Measurements from ENCODE around the gene TMEM86A. TPM values are rescaled to one million over a fixed set of nuclear protein-coding genes. Genes with fewer than 3 reads are reported as not detected.

The TMEM86A gene
- polyA plus RNA-seq, 2 of the 4 experiments (the other 2 are of a cell fraction), result 0.10 to 0.41 TPM

- TF ChIP-seq RNF2 (IDR thresholded peaks at IDR 0.05; ENCODE audit: borderline replicate concordance, low read depth), result no peak
- TF ChIP-seq KDM1A (IDR thresholded peaks at IDR 0.05; ENCODE audit: low read depth), result no peak
- TF ChIP-seq, protein P1, sequence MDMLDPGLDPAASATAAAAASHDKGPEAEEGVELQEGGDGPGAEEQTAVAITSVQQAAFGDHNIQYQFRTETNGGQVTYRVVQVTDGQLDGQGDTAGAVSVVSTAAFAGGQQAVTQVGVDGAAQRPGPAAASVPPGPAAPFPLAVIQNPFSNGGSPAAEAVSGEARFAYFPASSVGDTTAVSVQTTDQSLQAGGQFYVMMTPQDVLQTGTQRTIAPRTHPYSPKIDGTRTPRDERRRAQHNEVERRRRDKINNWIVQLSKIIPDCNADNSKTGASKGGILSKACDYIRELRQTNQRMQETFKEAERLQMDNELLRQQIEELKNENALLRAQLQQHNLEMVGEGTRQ (IDR thresholded peaks at IDR 0.05), result no peak
- no peak for TF ChIP-seq NFE2L2 (conservative IDR thresholded peaks at IDR 0.05; ENCODE audit: low read length)
- no peak for TF ChIP-seq RCOR1 (IDR thresholded peaks at IDR 0.05; ENCODE audit: low read depth, low read length)
- TF ChIP-seq CHD2 (IDR thresholded peaks at IDR 0.05; ENCODE audit: low read length, partially characterized antibody), result no peak
- TF ChIP-seq PBX3 (IDR thresholded peaks at IDR 0.05), result no peak
- TF ChIP-seq HOXB5 (CRISPR knock-in tag; IDR thresholded peaks at IDR 0.05), result no peak
Observed at GRCh38 chr11:18699269-18699596, 654 bp downstream of the TMEM86A start (continued).

DNA sequence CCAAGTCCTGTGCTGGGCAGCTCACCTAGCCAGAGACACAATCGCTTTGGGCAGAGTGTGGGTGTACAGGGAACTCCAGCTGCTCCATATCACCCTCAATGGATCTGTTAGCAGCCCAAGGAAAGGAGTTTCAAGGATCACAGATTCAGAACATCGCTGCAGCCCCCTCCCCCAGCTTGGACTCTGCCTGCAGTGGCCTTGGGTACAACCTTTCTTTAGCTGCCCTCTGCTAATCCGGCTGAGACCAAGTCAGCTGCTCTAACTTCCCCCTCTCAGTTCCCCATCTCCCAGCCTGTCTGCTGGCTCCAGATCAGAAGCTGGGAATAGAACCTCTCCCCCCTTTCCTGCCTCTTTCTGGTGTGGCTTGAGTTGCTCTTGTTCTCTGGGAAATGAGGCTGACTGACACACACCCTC lies 1.3 kb downstream of the TMEM86A start:
- POLR2A ChIA-PET, result interaction anchor here (1.1 kb wide), 1 partner anchor 174 kb away, joined by 3 read pairs; no protein-coding TSS in a partner anchor
- TF ChIP-seq HES2 (IDR thresholded peaks at IDR 0.05) (no peak), CEBPB (IDR thresholded peaks at IDR 0.05) (no peak), NR3C1 (IDR thresholded peaks at IDR 0.05) (no peak), FOSB (CRISPR knock-in tag; IDR thresholded peaks at IDR 0.05) (no peak), HMGXB4 (CRISPR knock-in tag; IDR thresholded peaks at IDR 0.05; ENCODE audit: borderline replicate concordance) (no peak), ESRRA (IDR thresholded peaks at IDR 0.05; ENCODE audit: borderline replicate concordance, low read length) (no peak), HOXB5 (CRISPR knock-in tag; IDR thresholded peaks at IDR 0.05) (no peak), FOXS1 (CRISPR knock-in tag; IDR thresholded peaks at IDR 0.05) (no peak), HOXA7 (CRISPR knock-in tag; IDR thresholded peaks at IDR 0.05) (no peak), NPAS2 (CRISPR knock-in tag; IDR thresholded peaks at IDR 0.05; ENCODE audit: borderline replicate concordance) (no peak), CBX2 (IDR thresholded peaks at IDR 0.05; ENCODE audit: borderline replicate concordance, low read depth) (no peak), PHF8 (IDR thresholded peaks at IDR 0.05; ENCODE audit: borderline replicate concordance, low read depth) (no peak), RARB (CRISPR knock-in tag; IDR thresholded peaks at IDR 0.05) (no peak), CHD2 (IDR thresholded peaks at IDR 0.05; ENCODE audit: low read length, partially characterized antibody) (no peak), EP300 (IDR thresholded peaks at IDR 0.05) (no peak), KDM1A (IDR thresholded peaks at IDR 0.05; ENCODE audit: low read depth) (no peak)
- FAIRE-seq, result no peak
- Histone ChIP-seq H3K4me2 (no peak overlapping the region), H3K9me3 (no peaks in the 10 kb centered on the region), H3K4me1 (no peaks in the 10 kb centered on the region), H3K4me3 (no peak overlapping the region), H3K27ac (no peak overlapping the region)
- 47% methylated on average over 3 of the region's 3 CpGs for WGBS (ENCODE audit: missing lambda C conversion rate)
- ATAC-seq, result no peak
- DNase-seq (ENCODE audit: low read depth in 1 of 2, low spot score in 1 of 2), result no peak
- CTCF ChIA-PET, result interaction anchor here (2.2 kb wide), 1 partner anchor 65 kb away, joined by 7 read pairs; no protein-coding TSS in a partner anchor

DNA sequence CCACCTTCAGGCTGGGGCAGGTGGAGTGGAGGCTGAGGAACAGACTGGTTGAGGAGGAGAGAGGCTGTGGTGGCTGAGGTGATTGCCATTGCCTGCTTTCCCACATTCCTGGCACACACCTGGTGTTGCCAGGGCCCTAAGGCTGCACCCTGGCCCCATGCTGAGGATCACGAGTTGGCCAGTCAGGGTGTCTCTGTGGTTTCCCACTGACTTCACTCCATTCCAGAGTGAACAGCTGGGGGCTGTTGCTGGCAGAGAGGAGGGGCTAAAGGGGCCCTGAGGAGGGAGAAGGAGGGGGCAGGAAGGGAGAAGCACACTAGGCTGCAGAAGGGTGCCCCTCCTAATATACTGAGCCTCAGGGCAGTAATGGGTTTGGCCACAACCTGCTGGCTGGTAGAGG lies 1.8 kb downstream of the TMEM86A start:
- Histone ChIP-seq H3K9me3 (no peaks in the 10 kb centered on the region), H3K4me1 (no peaks in the 10 kb centered on the region), H3K27ac (no peak overlapping the region), H3K4me3 (no peak overlapping the region), H3K4me2 (no peak overlapping the region)
- FAIRE-seq, result no peak
- no peak for DNase-seq (ENCODE audit: low read depth in 1 of 2, low spot score in 1 of 2)
- no peak for TF ChIP-seq MAZ (IDR thresholded peaks at IDR 0.05; ENCODE audit: borderline replicate concordance, low read depth, low read length)
- no peak for TF ChIP-seq NPAS2 (CRISPR knock-in tag; IDR thresholded peaks at IDR 0.05; ENCODE audit: borderline replicate concordance)
- TF ChIP-seq POLR2A (IDR thresholded peaks at IDR 0.05; ENCODE audit: low read length), result no peak
- no peak for TF ChIP-seq NR3C1 (IDR thresholded peaks at IDR 0.05)
- TF ChIP-seq CBX2 (IDR thresholded peaks at IDR 0.05; ENCODE audit: borderline replicate concordance, low read depth), result no peak
- TF ChIP-seq KDM5A (IDR thresholded peaks at IDR 0.05), result no peak
- no peak for TF ChIP-seq HEYL (CRISPR knock-in tag; IDR thresholded peaks at IDR 0.05)
- TF ChIP-seq JUN (IDR thresholded peaks at IDR 0.05), result no peak
- TF ChIP-seq, protein P2, sequence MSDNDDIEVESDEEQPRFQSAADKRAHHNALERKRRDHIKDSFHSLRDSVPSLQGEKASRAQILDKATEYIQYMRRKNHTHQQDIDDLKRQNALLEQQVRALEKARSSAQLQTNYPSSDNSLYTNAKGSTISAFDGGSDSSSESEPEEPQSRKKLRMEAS (IDR thresholded peaks at IDR 0.05), result no peak
- TF ChIP-seq CBX8 (IDR thresholded peaks at IDR 0.05), result no peak
- no peak for TF ChIP-seq JUNB (IDR thresholded peaks at IDR 0.05)
- TF ChIP-seq BHLHE40 (IDR thresholded peaks at IDR 0.05; ENCODE audit: low read depth, low read length), result no peak
- no peak for TF ChIP-seq EP300 (IDR thresholded peaks at IDR 0.05)
- no peak for TF ChIP-seq GATA3 (IDR thresholded peaks at IDR 0.05; ENCODE audit: borderline replicate concordance)
- TF ChIP-seq, protein P3, sequence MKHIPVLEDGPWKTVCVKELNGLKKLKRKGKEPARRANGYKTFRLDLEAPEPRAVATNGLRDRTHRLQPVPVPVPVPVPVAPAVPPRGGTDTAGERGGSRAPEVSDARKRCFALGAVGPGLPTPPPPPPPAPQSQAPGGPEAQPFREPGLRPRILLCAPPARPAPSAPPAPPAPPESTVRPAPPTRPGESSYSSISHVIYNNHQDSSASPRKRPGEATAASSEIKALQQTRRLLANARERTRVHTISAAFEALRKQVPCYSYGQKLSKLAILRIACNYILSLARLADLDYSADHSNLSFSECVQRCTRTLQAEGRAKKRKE (CRISPR knock-in tag; IDR thresholded peaks at IDR 0.05; ENCODE audit: low read depth), result no peak
- ChIA-PET POLR2A (no interaction called here), CTCF (no interaction called here)
- ATAC-seq, result no peak
- 11% methylated on average over 1 of the region's 1 CpG for WGBS (ENCODE audit: missing lambda C conversion rate)
